ENCODE results near the gene SLC35A1.
A peak's percentile ranks its signal among the peaks of the same experiment; 100 is the strongest.
"Not testable (repeated sequence)": the region's sequence is repeated elsewhere in the genome, so short reads cannot be mapped to it uniquely, and the experiment has no call there.

SLC35A1 gene

GRCh38 chr6:87472525-87473418 lies at the start of gene SLC35A1:
SLC35A1 (plus strand) TSS chr6:87472974; CDS start chr6:87473004, 30 bp downstream.
- peak; percentile 87 for DNase-seq

GRCh38 chr6:87426789-87427188 lies 46.0 kb upstream of the SLC35A1 start:
- no peak for DNase-seq

GRCh38 chr6:87430499-87430898 lies 42.3 kb upstream of the SLC35A1 start:
- DNase-seq: no peak

- DNase-seq: no peak
Observed at GRCh38 chr6:87431263-87431662, 41.5 kb upstream of the SLC35A1 start.

GRCh38 chr6:87436435-87436834 lies 36.3 kb upstream of the SLC35A1 start:
- peak; percentile 51 for DNase-seq

- DNase-seq: no peak
Observed at GRCh38 chr6:87441711-87442110, 31.1 kb upstream of the SLC35A1 start.

- no peak for DNase-seq
Observed at GRCh38 chr6:87444362-87444761, 28.4 kb upstream of the SLC35A1 start.

- DNase-seq: no peak
Observed at GRCh38 chr6:87465051-87465450, 7.7 kb upstream of the SLC35A1 start.

- peak; percentile 68 for DNase-seq
Observed at GRCh38 chr6:87473419-87473903, 687 bp downstream of the SLC35A1 start.

- no peak for DNase-seq
Observed at GRCh38 chr6:87481931-87482330, 9.2 kb downstream of the SLC35A1 start.

GRCh38 chr6:87482366-87482765 lies 9.6 kb downstream of the SLC35A1 start:
- no peak for DNase-seq

- DNase-seq: peak; percentile 15
Observed at GRCh38 chr6:87483929-87484328, 11.2 kb downstream of the SLC35A1 start.

- no peak for DNase-seq
Observed at GRCh38 chr6:87484491-87484890, 11.7 kb downstream of the SLC35A1 start.

- DNase-seq: no peak
Observed at GRCh38 chr6:87487555-87487954, 14.8 kb downstream of the SLC35A1 start.

GRCh38 chr6:87489326-87489725 lies 16.6 kb downstream of the SLC35A1 start:
- not testable (repeated sequence) for DNase-seq

GRCh38 chr6:87494761-87495422 lies 22.1 kb downstream of the SLC35A1 start:
- no peak for DNase-seq

GRCh38 chr6:87498048-87498447 lies 25.3 kb downstream of the SLC35A1 start:
- no peak for DNase-seq

- no peak for DNase-seq
Observed at GRCh38 chr6:87501809-87502572, 29.2 kb downstream of the SLC35A1 start.

GRCh38 chr6:87504441-87504840 lies 31.7 kb downstream of the SLC35A1 start:
- no peak for DNase-seq

GRCh38 chr6:87514831-87515230 lies 42.1 kb downstream of the SLC35A1 start:
- no peak for DNase-seq

GRCh38 chr6:87518453-87518852 lies 45.7 kb downstream of the SLC35A1 start:
- no peak for DNase-seq

GRCh38 chr6:87522686-87523085 lies 49.9 kb downstream of the SLC35A1 start:
- no peak for DNase-seq

- DNase-seq: no peak
Observed at GRCh38 chr6:87529221-87529620, 56.4 kb downstream of the SLC35A1 start.
